Neural progenitor cell (in vitro differentiated cells): ENCODE results near the gene IRX2. TPM values are rescaled to one million over a fixed set of nuclear protein-coding genes. Genes with fewer than 3 reads are reported as not detected.

Source experiments
- DNase-seq: peaks from one replicate; pipeline ENCODE4 v3.0.0-alpha.2; 2016; ENCODE audit warnings: low spot score
- H2AFZ ChIP-seq: fragments of 200-600 bp; sonication (generic); replicated peaks from 2 replicates; pipeline ENCODE4 v1.6.1; 2016; ENCODE audit warnings: antibody characterized with exemption
- H3F3A ChIP-seq: fragments of 200-600 bp; sonication (generic); 2 replicates; pipeline ENCODE4 v1.6.1; 2016; ENCODE audit warnings: antibody characterized with exemption, low read depth
- H3K27ac ChIP-seq: fragments of 200-600 bp; sonication (generic); 2 replicates; pipeline ENCODE4 v1.5.1; 2016; ENCODE audit warnings: mild to moderate bottlenecking
- H3K27me3 ChIP-seq: fragments of 200-600 bp; sonication (generic); 2 replicates; pipeline ENCODE4 v1.6.1; 2016; ENCODE audit warnings: mild to moderate bottlenecking, moderate library complexity
- H3K36me3 ChIP-seq: fragments of 200-600 bp; sonication (generic); 2 replicates; pipeline ENCODE4 v1.5.1; 2016
- H3K4me1 ChIP-seq: fragments of 200-600 bp; sonication (generic); 2 replicates; pipeline ENCODE4 v1.6.1; 2016; ENCODE audit warnings: mixed run types
- H3K4me2 ChIP-seq: fragments of 200-600 bp; sonication (generic); 2 replicates; pipeline ENCODE4 v1.6.1; 2016
- H3K4me3 ChIP-seq: fragments of 200-600 bp; sonication (generic); 2 replicates; pipeline ENCODE4 v1.5.1; 2016
- H3K79me2 ChIP-seq: fragments of 200-600 bp; sonication (generic); 2 replicates; pipeline ENCODE4 v1.6.1; 2016; ENCODE audit warnings: low read depth
- H3K9ac ChIP-seq: fragments of 200-600 bp; sonication (generic); 2 replicates; pipeline ENCODE4 v1.6.1; 2016
- H3K9me3 ChIP-seq: fragments of 200-600 bp; sonication (generic); 2 replicates; pipeline ENCODE4 v1.5.1; 2016; ENCODE audit warnings: low read depth
- H4K20me1 ChIP-seq: fragments of 200-600 bp; sonication (generic); 2 replicates; pipeline ENCODE4 v1.6.1; 2016; ENCODE audit warnings: low read depth
- H3K27ac Mint-ChIP-seq: 3 replicates; pipeline ENCODE4 v1.8.0; 2021; ENCODE audit warnings: mixed read lengths
- H3K27me3 Mint-ChIP-seq: 2 replicates; pipeline ENCODE4 v1.8.0; 2022; ENCODE audit warnings: low read depth, mild to moderate bottlenecking, inconsistent platforms, moderate library complexity, mixed read lengths; ENCODE audit not compliant: insufficient read depth
- H3K36me3 Mint-ChIP-seq: 3 replicates; pipeline ENCODE4 v1.8.0; 2021; ENCODE audit warnings: mixed read lengths
- H3K4me1 Mint-ChIP-seq: 3 replicates; pipeline ENCODE4 v1.8.0; 2021; ENCODE audit warnings: mixed read lengths
- H3K4me3 Mint-ChIP-seq: 3 replicates; pipeline ENCODE4 v1.8.0; 2021; ENCODE audit warnings: mild to moderate bottlenecking, moderate library complexity, mixed read lengths
- H3K9me3 Mint-ChIP-seq: 3 replicates; pipeline ENCODE4 v1.8.0; 2020; ENCODE audit warnings: mixed read lengths
- EZH2 ChIP-seq: fragments of 200-600 bp; sonication (generic); IDR thresholded peaks from 2 replicates; pipeline ENCODE4 v1.6.1; 2017; ENCODE audit warnings: antibody characterized with exemption, mild to moderate bottlenecking, moderate library complexity
- EZH2phosphoT487 ChIP-seq: fragments of 200-600 bp; sonication (generic); IDR thresholded peaks from 2 replicates; pipeline ENCODE4 v1.6.1; 2017; ENCODE audit warnings: antibody characterized with exemption
- total RNA-seq: library from RNA; depleted of rRNA; stranded (reverse); fragments of >200 nt; gene quantifications from 2 replicates; pipeline ENCODE4 v1.2.3, GENCODE V29; 2015; ENCODE audit warnings: low replicate concordance
- TF ChIP-seq, protein P1 (sequence below): fragments of 200-600 bp; sonication (generic); IDR thresholded peaks from 2 replicates; pipeline ENCODE4 v1.5.1; 2017; ENCODE audit warnings: antibody characterized with exemption, mild to moderate bottlenecking

Gene IRX2
- total RNA-seq, 1 donor from 2014 or later = 13.7 TPM

DNA sequence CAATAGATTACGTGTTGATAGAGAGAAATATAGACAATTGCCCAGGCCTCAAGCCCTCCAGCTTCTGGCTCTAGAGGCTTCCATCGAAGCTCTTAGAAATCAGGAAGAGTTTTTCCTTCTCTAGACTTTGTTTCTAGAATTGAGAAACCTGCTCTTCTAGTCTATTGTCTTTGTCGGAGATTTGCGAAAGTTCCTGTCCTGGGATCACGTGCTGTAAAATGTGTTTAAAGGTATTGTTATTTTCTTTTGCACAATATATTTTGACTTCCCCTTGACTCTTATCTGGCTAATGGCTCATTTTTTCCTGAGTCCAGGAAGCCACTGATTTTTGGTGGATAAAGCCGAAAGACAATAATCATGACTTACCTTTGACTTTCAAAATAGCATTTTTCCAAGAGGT, 32.1 kb downstream of the IRX2 start:
- Histone ChIP-seq H4K20me1 (no peaks in the 10 kb centered on the region), H3F3A (no peaks in the 10 kb centered on the region), H3K4me3 (no peak overlapping the region), H3K4me2 (no peak overlapping the region), H3K79me2 (no peaks in the 10 kb centered on the region), H3K27me3 (no peaks in the 10 kb centered on the region), H2AFZ (no peak overlapping the region), H3K36me3 (no peaks in the 10 kb centered on the region), H3K9ac (no peak overlapping the region), H3K27ac (no peak overlapping the region), H3K4me1 (no peaks in the 10 kb centered on the region), H3K9me3 (no peaks in the 10 kb centered on the region)
- Mint-ChIP-seq H3K4me1 (no peaks in the 10 kb centered on the region), H3K36me3 (no peaks in the 10 kb centered on the region), H3K9me3 (no peaks in the 10 kb centered on the region), H3K27ac (no peak overlapping the region), H3K4me3 (no peak overlapping the region), H3K27me3 (peaks cover 2% of the 10 kb centered on the region)
- TF ChIP-seq, protein P1, sequence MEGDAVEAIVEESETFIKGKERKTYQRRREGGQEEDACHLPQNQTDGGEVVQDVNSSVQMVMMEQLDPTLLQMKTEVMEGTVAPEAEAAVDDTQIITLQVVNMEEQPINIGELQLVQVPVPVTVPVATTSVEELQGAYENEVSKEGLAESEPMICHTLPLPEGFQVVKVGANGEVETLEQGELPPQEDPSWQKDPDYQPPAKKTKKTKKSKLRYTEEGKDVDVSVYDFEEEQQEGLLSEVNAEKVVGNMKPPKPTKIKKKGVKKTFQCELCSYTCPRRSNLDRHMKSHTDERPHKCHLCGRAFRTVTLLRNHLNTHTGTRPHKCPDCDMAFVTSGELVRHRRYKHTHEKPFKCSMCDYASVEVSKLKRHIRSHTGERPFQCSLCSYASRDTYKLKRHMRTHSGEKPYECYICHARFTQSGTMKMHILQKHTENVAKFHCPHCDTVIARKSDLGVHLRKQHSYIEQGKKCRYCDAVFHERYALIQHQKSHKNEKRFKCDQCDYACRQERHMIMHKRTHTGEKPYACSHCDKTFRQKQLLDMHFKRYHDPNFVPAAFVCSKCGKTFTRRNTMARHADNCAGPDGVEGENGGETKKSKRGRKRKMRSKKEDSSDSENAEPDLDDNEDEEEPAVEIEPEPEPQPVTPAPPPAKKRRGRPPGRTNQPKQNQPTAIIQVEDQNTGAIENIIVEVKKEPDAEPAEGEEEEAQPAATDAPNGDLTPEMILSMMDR = no peak
- DNase-seq = no peak

GRCh38 chr5:2718115-2718514, 33.4 kb downstream of the IRX2 start:
- no peak overlapping the region for H3K4me2 ChIP-seq
- no peaks in the 10 kb centered on the region for H3K4me1 ChIP-seq
- H3K9me3 Mint-ChIP-seq = no peaks in the 10 kb centered on the region
- H3K27ac ChIP-seq = no peak overlapping the region
- no peak for TF ChIP-seq EZH2phosphoT487
- no peak for TF ChIP-seq EZH2
- TF ChIP-seq, protein P1 = no peak
- no peaks in the 10 kb centered on the region for H3K36me3 ChIP-seq
- H3K27me3 Mint-ChIP-seq = peaks cover 3% of the 10 kb centered on the region
- H3K4me3 Mint-ChIP-seq = no peak overlapping the region
- H3K4me3 ChIP-seq = no peak overlapping the region
- H3K4me1 Mint-ChIP-seq = no peaks in the 10 kb centered on the region
- no peaks in the 10 kb centered on the region for H3K27me3 ChIP-seq
- H3K9me3 ChIP-seq = no peaks in the 10 kb centered on the region
- no peaks in the 10 kb centered on the region for H3K79me2 ChIP-seq
- H3K36me3 Mint-ChIP-seq = no peaks in the 10 kb centered on the region
- no peaks in the 10 kb centered on the region for H3F3A ChIP-seq
- H4K20me1 ChIP-seq = no peaks in the 10 kb centered on the region
- no peak overlapping the region for H3K27ac Mint-ChIP-seq
- no peak overlapping the region for H2AFZ ChIP-seq
- H3K9ac ChIP-seq = no peak overlapping the region
- DNase-seq = no peak

- Histone ChIP-seq H3K9me3 (no peaks in the 10 kb centered on the region), H4K20me1 (no peaks in the 10 kb centered on the region), H2AFZ (no peak overlapping the region), H3K27me3 (no peaks in the 10 kb centered on the region), H3K27ac (no peak overlapping the region), H3F3A (peaks cover 14% of the 10 kb centered on the region), H3K9ac (no peak overlapping the region), H3K79me2 (no peaks in the 10 kb centered on the region), H3K4me2 (no peak overlapping the region), H3K4me3 (no peak overlapping the region), H3K36me3 (no peaks in the 10 kb centered on the region), H3K4me1 (peaks cover 13% of the 10 kb centered on the region)
- no peaks in the 10 kb centered on the region for H3K36me3 Mint-ChIP-seq
- peaks cover 5% of the 10 kb centered on the region for H3K4me1 Mint-ChIP-seq
- no peak overlapping the region for H3K4me3 Mint-ChIP-seq
- no peak overlapping the region for H3K27ac Mint-ChIP-seq
- TF ChIP-seq, protein P1 = no peak
- TF ChIP-seq EZH2 = no peak
- no peak for TF ChIP-seq EZH2phosphoT487
- H3K9me3 Mint-ChIP-seq = no peaks in the 10 kb centered on the region
- DNase-seq = no peak
- peaks cover 8% of the 10 kb centered on the region for H3K27me3 Mint-ChIP-seq
These were observed 35.6 kb downstream of the IRX2 start for GRCh38 chr5:2715856-2716255.

DNA sequence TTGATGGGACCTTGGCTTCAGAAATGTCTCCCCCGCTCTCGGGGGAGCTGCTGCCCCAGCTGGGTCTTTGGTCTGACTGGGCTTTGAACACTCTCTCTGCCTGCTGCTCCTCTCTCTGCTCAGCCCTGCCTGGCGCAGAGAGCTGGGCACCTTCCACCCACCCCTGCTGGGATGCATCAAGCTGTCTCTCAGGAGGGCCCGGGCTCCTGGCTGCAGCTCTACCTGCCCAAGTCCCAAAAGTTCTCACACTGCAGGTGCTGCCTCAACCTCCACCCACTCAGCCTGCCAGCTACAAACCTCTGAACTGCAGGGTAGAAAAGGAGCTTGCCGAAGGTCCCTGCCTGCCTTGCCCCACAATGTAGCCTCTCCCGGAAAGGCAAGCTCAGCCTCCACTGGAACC, 36.7 kb downstream of the IRX2 start:
- Histone ChIP-seq H3K79me2 (no peaks in the 10 kb centered on the region), H3K27ac (no peak overlapping the region), H3K4me3 (no peak overlapping the region), H4K20me1 (no peaks in the 10 kb centered on the region), H2AFZ (no peak overlapping the region), H3K9ac (no peak overlapping the region), H3K9me3 (no peaks in the 10 kb centered on the region), H3K4me1 (peaks cover 13% of the 10 kb centered on the region), H3K36me3 (no peaks in the 10 kb centered on the region), H3K27me3 (no peaks in the 10 kb centered on the region), H3F3A (peaks cover 14% of the 10 kb centered on the region), H3K4me2 (no peak overlapping the region)
- Mint-ChIP-seq H3K9me3 (no peaks in the 10 kb centered on the region), H3K4me3 (peak overlapping the region; percentile 38), H3K4me1 (peaks cover 5% of the 10 kb centered on the region), H3K36me3 (no peaks in the 10 kb centered on the region), H3K27me3 (peaks cover 8% of the 10 kb centered on the region), H3K27ac (no peak overlapping the region)
- TF ChIP-seq, protein P1 = no peak
- TF ChIP-seq EZH2phosphoT487 = no peak
- TF ChIP-seq EZH2 = no peak
- DNase-seq = no peak
